RWPE1 (cell line): Measurements from ENCODE around the gene ZCCHC24.
A peak's percentile ranks its signal among the peaks of the same experiment; 100 is the strongest.

Source experiments
- CTCF ChIA-PET: fragments of 350-600 bp; sonication (Branson Sonifier 250); formaldehyde crosslinking; extraction: SDS; loops from one replicate; lab custom pipeline; 2021; lab: Yijun Ruan, JAX
- POLR2A ChIA-PET: fragments of 400-600 bp; formaldehyde crosslinking; extraction: SDS; loops from one replicate; lab custom pipeline; 2020; ENCODE audit warnings: antibody characterized with exemption; ENCODE audit not compliant: low non-redundant PET; lab: Yijun Ruan, JAX
- DNase-seq: peaks from one replicate; pipeline ENCODE4 v3.0.0; 2012; ENCODE audit warnings: low spot score
- H3K27ac ChIP-seq: fragments of 450-650 bp; 2 replicates; pipeline ENCODE4 v1.5.1; 2017
- TF ChIP-seq, protein P1 (sequence below): fragments of 450-650 bp; conservative IDR thresholded peaks from 2 replicates; pipeline ENCODE4 v1.5.1; 2017; ENCODE audit warnings: low read depth, mild to moderate bottlenecking

The ZCCHC24 gene

DNA sequence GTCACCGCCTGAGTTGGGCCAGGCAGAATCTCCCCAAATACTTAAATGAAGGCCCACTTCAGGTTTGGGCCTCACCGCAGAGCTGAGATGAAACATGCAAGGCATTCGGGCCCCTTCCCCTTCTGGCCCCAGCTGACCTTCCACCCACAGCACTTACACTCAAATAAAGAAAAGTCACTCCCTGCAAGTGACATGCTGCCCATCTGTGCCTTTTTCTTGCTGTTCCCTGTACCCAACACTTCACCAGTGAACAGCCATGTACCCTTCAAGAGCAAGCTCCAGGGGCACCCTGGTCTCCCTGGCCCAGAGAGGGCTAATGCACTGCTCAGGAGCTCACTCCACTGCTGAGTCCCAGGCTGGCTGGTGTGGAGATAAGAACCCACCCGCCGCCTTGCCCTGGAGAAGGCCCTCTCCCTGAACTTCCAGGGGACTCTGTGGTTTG is 40.7 kb downstream of the ZCCHC24 start:
- no peak for DNase-seq
- CTCF ChIA-PET: interaction anchor here (0.5 to 1.1 kb wide), 2 partner anchors 14 to 15 kb away, joined by 3 read pairs; no protein-coding TSS in a partner anchor
- TF ChIP-seq, protein P1, sequence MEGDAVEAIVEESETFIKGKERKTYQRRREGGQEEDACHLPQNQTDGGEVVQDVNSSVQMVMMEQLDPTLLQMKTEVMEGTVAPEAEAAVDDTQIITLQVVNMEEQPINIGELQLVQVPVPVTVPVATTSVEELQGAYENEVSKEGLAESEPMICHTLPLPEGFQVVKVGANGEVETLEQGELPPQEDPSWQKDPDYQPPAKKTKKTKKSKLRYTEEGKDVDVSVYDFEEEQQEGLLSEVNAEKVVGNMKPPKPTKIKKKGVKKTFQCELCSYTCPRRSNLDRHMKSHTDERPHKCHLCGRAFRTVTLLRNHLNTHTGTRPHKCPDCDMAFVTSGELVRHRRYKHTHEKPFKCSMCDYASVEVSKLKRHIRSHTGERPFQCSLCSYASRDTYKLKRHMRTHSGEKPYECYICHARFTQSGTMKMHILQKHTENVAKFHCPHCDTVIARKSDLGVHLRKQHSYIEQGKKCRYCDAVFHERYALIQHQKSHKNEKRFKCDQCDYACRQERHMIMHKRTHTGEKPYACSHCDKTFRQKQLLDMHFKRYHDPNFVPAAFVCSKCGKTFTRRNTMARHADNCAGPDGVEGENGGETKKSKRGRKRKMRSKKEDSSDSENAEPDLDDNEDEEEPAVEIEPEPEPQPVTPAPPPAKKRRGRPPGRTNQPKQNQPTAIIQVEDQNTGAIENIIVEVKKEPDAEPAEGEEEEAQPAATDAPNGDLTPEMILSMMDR: no peak
- POLR2A ChIA-PET: no interaction called here
- H3K27ac ChIP-seq: peak overlapping the region; percentile 13; the same call in 1 of the 2 replicates

- ChIA-PET CTCF (interaction anchor here (0.5 to 1.1 kb wide), 2 partner anchors 14 to 15 kb away, joined by 3 read pairs; no protein-coding TSS in a partner anchor), POLR2A (no interaction called here)
- DNase-seq: no peak
These were observed 41.2 kb downstream of the ZCCHC24 start for GRCh38 chr10:79404231-79404609.

GRCh38 chr10:79403441-79404230 is 41.8 kb downstream of the ZCCHC24 start:
- ChIA-PET CTCF (interaction anchor here (1.1 kb wide), 1 partner anchor 14 kb away, joined by 3 read pairs; no protein-coding TSS in a partner anchor), POLR2A (no interaction called here)
- TF ChIP-seq, protein P1: no peak
- H3K27ac ChIP-seq: peak overlapping the region; percentile 13; the same call in 1 of the 2 replicates
- no peak for DNase-seq

More at GRCh38 chr10:79404231-79404609, 41.2 kb downstream of the ZCCHC24 start:
- H3K27ac ChIP-seq: peak overlapping the region; percentile 13; the same call in 1 of the 2 replicates
- TF ChIP-seq, protein P1: no peak

DNA sequence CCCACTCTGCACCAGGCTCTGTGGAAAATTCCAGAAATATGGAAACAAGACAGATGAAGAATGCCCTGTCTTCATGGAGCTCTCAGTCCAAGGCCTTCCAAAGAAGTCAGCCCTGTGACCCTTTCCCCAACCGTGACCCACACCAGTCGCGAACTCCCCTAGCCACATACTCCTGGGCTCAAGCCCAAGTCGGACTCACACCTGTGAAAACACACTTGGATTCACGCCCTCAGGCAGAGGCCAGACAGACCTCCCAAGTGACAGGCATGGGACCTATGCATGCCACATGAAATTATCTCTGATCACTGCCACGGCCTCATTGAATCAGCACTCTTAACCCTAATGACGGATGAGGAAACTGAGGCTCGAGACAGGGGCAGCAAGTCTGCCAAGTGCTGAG is 42.5 kb downstream of the ZCCHC24 start:
- no peak overlapping the region for H3K27ac ChIP-seq
- ChIA-PET POLR2A (no interaction called here), CTCF (no interaction called here)
- TF ChIP-seq, protein P1: no peak
- no peak for DNase-seq

GRCh38 chr10:79402625-79402946 is 42.8 kb downstream of the ZCCHC24 start:
- no peak for DNase-seq
- POLR2A ChIA-PET: no interaction called here
- CTCF ChIA-PET: no interaction called here
- no peak overlapping the region for H3K27ac ChIP-seq
- TF ChIP-seq, protein P1: no peak

DNA sequence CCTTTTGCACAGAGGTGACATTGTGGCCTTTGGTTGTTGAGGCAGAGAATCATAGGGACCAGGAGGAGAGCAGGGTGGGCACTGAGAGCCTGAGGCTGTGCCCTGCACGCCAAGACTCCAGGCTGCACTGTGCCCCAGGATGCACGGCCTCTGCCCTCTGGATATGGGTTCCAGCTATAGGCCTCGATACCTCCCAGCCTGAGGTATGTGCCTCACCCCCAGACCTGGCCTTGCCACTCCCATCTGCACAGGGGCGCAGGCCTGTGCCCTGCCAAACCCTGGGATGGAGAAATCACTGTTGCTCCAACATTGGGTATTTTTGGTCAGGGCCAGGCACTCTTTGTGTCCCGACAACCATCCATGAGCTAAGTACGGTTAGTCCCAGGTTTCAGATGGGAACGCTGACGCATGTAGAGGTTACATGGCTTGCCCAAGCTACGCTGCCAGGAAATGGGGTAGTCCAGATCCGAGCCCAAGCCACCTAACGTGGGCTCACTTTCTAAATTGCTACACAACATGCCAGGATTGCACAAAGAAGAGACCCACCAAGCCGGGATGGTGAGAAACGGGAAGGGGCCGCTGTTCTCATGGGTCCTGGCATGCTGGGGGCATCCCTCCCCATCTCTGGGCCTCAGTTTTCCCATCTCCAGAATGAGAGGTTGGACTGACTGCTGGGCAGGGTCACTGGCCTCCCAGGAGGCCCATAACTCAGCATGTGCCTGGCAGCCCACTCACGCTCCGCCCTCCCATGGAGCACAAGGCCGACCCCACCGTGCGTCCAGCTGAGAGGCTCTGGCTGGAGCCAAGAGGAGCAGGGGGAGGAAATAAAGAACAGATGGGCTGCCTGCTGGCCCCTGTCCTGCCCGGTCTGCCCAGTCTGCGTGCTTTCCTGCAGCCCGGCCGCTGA is 44.2 kb downstream of the ZCCHC24 start:
- TF ChIP-seq, protein P1: no peak
- POLR2A ChIA-PET: no interaction called here
- no peak overlapping the region for H3K27ac ChIP-seq
- no peak for DNase-seq
- CTCF ChIA-PET: interaction anchor here (0.6 to 1.6 kb wide), 4 partner anchors 20 to 1090 kb away, joined by 3 to 4 read pairs (median 3); no protein-coding TSS in a partner anchor
